IPS-11a (cell line): ENCODE results near the gene PLXNA4.

ENCODE experiments used
- H3K4me3 ChIP-seq: one replicate; pipeline ENCODE4 v1.5.1; 2013; ENCODE audit warnings: low read depth, low read length, control low read depth

Gene PLXNA4

GRCh38 chr7:132290021-132290420, 286.2 kb downstream of the PLXNA4 start:
- no peak overlapping the region for H3K4me3 ChIP-seq

GRCh38 chr7:132286836-132287235, 289.4 kb downstream of the PLXNA4 start:
- no peak overlapping the region for H3K4me3 ChIP-seq

- H3K4me3 ChIP-seq = no peak overlapping the region
These were observed 295.9 kb downstream of the PLXNA4 start for GRCh38 chr7:132280335-132280734.

- H3K4me3 ChIP-seq = no peak overlapping the region
These were observed 296.6 kb downstream of the PLXNA4 start for GRCh38 chr7:132279718-132280117.

GRCh38 chr7:132276976-132277725, 299.1 kb downstream of the PLXNA4 start:
- H3K4me3 ChIP-seq = no peak overlapping the region

- H3K4me3 ChIP-seq = no peak overlapping the region
These were observed 300.0 kb downstream of the PLXNA4 start for GRCh38 chr7:132276234-132276630.

GRCh38 chr7:132275416-132276233, 300.6 kb downstream of the PLXNA4 start:
- no peak overlapping the region for H3K4me3 ChIP-seq

GRCh38 chr7:132272763-132273371, 303.4 kb downstream of the PLXNA4 start:
- no peak overlapping the region for H3K4me3 ChIP-seq

- no peak overlapping the region for H3K4me3 ChIP-seq
These were observed 305.8 kb downstream of the PLXNA4 start for GRCh38 chr7:132270517-132270916.

- no peak overlapping the region for H3K4me3 ChIP-seq
These were observed 306.6 kb downstream of the PLXNA4 start for GRCh38 chr7:132269718-132270117.

- no peak overlapping the region for H3K4me3 ChIP-seq
These were observed 313.1 kb downstream of the PLXNA4 start for GRCh38 chr7:132263151-132263550.

GRCh38 chr7:132262160-132262470, 314.2 kb downstream of the PLXNA4 start:
- no peak overlapping the region for H3K4me3 ChIP-seq

GRCh38 chr7:132261327-132262159, 314.7 kb downstream of the PLXNA4 start:
- no peak overlapping the region for H3K4me3 ChIP-seq

GRCh38 chr7:132258231-132258630, 318.0 kb downstream of the PLXNA4 start:
- no peak overlapping the region for H3K4me3 ChIP-seq

- no peak overlapping the region for H3K4me3 ChIP-seq
These were observed 319.0 kb downstream of the PLXNA4 start for GRCh38 chr7:132257253-132257652.

GRCh38 chr7:132256721-132257212, 319.5 kb downstream of the PLXNA4 start:
- no peak overlapping the region for H3K4me3 ChIP-seq

GRCh38 chr7:132255898-132256297, 320.4 kb downstream of the PLXNA4 start:
- no peak overlapping the region for H3K4me3 ChIP-seq

- H3K4me3 ChIP-seq = no peak overlapping the region
These were observed 321.0 kb downstream of the PLXNA4 start for GRCh38 chr7:132255115-132255797.

GRCh38 chr7:132254455-132254854, 321.8 kb downstream of the PLXNA4 start:
- no peak overlapping the region for H3K4me3 ChIP-seq

GRCh38 chr7:132252793-132253100, 323.5 kb downstream of the PLXNA4 start:
- no peak overlapping the region for H3K4me3 ChIP-seq

- no peak overlapping the region for H3K4me3 ChIP-seq
These were observed 325.0 kb downstream of the PLXNA4 start for GRCh38 chr7:132251327-132251659.
